LNCaP clone FGC (cell line): Measurements from ENCODE around the gene LRRC4C.
"Not testable (repeated sequence)": the region's sequence is repeated elsewhere in the genome, so short reads cannot be mapped to it uniquely, and the experiment has no call there.

Experiments
- DNase-seq: peaks from one replicate; pipeline ENCODE4 v3.0.0-alpha.2; 2011; ENCODE audit warnings: low read depth
- H3K4me3 ChIP-seq: 2 replicates; pipeline ENCODE4 v1.5.1; 2011; ENCODE audit warnings: mild to moderate bottlenecking, low read depth, low read length, control low read depth
- TF ChIP-seq, protein P1 (sequence below): IDR thresholded peaks from 2 replicates; pipeline ENCODE4 v1.5.1; 2012; ENCODE audit warnings: mild to moderate bottlenecking; ENCODE audit not compliant: control insufficient read depth, insufficient read depth; ENCODE audit errors: extremely low read depth

LRRC4C gene

DNA sequence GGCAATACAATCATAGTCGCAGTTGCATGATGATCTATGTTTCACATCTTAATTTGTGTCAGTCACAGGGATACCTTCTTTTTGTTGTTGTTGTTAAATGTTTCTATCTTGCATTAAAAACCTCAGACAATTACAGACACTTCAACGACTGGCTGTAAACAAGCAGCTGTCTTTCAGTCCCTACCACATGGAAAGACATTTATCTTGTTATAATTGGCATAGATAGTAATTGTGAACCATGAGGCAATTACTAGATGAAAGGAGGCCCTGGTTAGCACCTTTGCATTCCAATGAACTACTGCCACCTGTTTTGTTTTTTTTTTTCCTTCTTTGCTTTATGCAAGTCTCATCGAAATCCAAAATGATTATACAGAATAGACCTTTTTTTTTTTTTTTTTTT, 416.8 kb downstream of the LRRC4C start:
- DNase-seq, result no peak
- TF ChIP-seq, protein P1, sequence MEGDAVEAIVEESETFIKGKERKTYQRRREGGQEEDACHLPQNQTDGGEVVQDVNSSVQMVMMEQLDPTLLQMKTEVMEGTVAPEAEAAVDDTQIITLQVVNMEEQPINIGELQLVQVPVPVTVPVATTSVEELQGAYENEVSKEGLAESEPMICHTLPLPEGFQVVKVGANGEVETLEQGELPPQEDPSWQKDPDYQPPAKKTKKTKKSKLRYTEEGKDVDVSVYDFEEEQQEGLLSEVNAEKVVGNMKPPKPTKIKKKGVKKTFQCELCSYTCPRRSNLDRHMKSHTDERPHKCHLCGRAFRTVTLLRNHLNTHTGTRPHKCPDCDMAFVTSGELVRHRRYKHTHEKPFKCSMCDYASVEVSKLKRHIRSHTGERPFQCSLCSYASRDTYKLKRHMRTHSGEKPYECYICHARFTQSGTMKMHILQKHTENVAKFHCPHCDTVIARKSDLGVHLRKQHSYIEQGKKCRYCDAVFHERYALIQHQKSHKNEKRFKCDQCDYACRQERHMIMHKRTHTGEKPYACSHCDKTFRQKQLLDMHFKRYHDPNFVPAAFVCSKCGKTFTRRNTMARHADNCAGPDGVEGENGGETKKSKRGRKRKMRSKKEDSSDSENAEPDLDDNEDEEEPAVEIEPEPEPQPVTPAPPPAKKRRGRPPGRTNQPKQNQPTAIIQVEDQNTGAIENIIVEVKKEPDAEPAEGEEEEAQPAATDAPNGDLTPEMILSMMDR, result no peak
- H3K4me3 ChIP-seq, result no peak overlapping the region

DNA sequence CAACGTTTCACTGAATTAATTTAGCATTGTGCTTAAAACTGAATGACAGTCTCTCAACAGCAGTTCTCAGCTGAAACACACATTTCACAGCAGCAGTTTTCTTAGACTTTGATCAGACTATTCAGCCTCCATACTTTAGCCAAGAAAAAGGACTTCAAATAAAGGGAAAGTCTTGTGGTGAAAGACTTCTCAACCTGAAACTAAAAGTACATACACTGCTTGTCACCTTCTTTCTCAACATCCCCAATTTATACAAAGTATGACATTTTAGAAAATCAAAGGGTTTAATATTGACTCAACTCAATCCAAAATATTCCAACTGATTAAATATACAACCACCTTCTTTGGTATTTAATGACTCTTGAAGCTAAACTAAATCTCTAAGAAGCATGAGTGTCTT, 419.0 kb downstream of the LRRC4C start:
- H3K4me3 ChIP-seq, result no peak overlapping the region
- TF ChIP-seq, protein P1, result no peak
- no peak for DNase-seq

DNA sequence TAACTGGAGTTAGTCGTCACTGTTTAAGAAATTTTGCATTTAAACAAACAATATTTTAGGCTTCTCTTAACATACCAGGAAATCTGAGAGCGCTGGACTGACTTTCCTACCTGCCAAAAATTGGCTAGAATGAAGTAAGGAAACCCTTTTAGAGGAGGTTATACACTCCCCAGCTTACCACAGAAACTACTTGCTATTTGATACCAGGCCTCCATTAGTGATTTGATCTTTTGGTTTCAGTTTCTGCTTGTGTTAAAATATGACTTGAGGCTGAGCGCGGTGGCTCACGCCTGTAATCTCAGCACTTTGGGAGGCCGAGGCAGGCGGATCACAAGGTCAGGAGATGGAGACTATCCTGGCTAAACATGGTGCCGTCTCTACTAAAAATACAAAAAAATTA, 419.9 kb downstream of the LRRC4C start:
- H3K4me3 ChIP-seq, result no peak overlapping the region
- TF ChIP-seq, protein P1, result no peak
- DNase-seq, result no peak

DNA sequence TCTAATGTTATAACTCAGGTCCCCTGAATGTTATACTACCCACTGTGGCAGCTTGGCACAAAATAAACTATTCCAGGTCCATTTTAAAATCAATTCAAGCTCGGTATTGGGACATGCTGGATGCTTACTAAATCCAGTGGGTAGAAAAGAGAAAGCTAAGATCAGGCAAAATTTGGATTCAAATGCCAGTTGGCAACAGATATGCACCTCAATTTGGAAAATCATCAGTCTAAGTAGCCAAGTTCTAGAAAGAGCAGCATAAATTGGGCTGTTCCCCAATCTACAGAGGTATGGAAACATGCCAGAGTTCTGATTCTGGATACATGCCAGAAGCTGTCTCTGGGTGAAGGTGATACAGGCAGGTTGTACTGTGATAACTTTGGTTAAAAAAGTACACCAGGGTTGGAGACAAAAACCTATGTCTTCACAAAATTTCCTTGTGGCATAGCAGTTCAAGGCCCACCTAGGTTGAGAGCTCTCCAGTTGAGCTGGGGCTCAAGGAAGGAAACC, 427.8 kb downstream of the LRRC4C start:
- no peak for DNase-seq
- H3K4me3 ChIP-seq, result no peak overlapping the region
- TF ChIP-seq, protein P1, result no peak

DNA sequence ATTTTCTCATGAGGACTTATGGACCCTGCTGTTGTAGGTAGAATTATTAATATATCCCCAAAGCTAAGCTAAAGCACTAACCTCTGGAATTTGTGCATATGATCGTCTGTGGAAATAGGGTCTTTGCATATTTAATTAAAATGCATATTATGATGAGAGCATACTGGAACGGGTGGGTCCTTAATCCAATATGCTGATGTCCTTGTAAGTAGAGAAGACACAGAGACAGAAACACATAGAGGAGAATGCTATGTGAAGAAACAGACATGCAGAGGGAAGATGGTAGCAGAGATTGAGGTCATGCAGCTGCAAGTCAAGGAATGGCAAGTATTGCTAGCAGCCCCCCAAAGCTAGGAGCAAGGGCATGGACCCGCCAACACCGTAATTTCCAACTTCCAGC, 439.2 kb downstream of the LRRC4C start:
- TF ChIP-seq, protein P1, result no peak
- DNase-seq, result no peak
- no peak overlapping the region for H3K4me3 ChIP-seq

DNA sequence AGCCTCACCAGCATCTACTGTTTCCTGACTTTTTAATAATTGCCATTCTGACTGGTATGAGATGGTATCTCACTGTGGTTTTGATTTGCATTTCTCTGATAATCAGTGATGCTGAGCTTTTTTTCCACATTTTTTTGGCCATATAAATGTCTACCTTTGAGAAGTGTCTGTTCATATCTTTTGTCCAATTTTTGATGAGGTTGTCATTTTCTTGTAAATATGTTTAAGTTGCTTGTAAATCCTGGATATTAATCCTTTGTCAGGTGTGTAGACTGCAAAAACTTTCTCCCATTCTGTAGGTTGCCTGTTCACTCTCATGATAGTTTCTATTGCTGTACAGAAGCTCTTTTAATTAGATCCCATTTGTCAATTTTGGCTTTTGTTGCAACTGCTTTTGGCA, 439.8 kb downstream of the LRRC4C start:
- not testable (repeated sequence) for H3K4me3 ChIP-seq, DNase-seq

DNA sequence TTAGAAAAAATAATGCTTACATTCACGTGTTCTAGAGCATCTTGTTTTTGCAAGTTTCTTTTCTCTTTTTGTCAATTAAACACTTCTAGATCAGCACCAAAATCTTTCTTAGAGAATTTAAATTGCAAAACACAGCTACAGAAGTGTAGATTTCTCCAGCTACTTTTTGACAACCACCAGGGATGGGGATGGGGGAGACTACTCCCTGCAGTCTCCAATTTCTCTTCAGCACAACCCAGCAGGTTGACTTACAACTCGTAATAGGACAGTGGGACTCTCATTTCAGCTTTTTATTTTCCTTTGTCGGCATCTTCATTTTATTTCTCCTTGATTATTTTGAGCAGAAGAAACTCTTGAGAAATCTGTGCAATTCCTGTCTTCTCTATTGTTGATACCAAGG, 441.2 kb downstream of the LRRC4C start:
- no peak for DNase-seq
- no peak overlapping the region for H3K4me3 ChIP-seq
- TF ChIP-seq, protein P1, result no peak
